SU-DHL-6 (cell line): Measurements from ENCODE around the gene ST7.

ENCODE experiments used
- H2AFZ ChIP-seq: fragments of 200-600 bp; sonication (generic); 2 replicates; pipeline ENCODE4 v1.6.1; 2014; ENCODE audit warnings: low read depth, mild to moderate bottlenecking, moderate library complexity, mixed read lengths, antibody characterized with exemption, low read length; ENCODE audit not compliant: severe bottlenecking
- H3F3A ChIP-seq: fragments of 200-600 bp; shearing (Covaris generic); 2 replicates; pipeline ENCODE4 v1.6.0; 2016; ENCODE audit warnings: antibody characterized with exemption, mild to moderate bottlenecking; ENCODE audit not compliant: insufficient read depth
- H3K27ac ChIP-seq: fragments of 200-600 bp; sonication (generic); 2 replicates; pipeline ENCODE4 v1.5.1; 2016; ENCODE audit warnings: low read depth, mild to moderate bottlenecking, low read length, moderate library complexity, mixed read lengths
- H3K27me3 ChIP-seq: fragments of 200-600 bp; sonication (generic), shearing (Covaris generic); 2 replicates; pipeline ENCODE4 v1.6.0; 2014; ENCODE audit warnings: mild to moderate bottlenecking, low read length
- H3K36me3 ChIP-seq: fragments of 200-600 bp; sonication (generic); 2 replicates; pipeline ENCODE4 v1.6.1; 2014; ENCODE audit warnings: mild to moderate bottlenecking, low read length, mixed read lengths
- H3K4me2 ChIP-seq: fragments of 300-600, 200-600 bp; shearing (Covaris generic), sonication (generic); 2 replicates; pipeline ENCODE4 v1.6.0; 2014; ENCODE audit warnings: low read length, low read depth, mild to moderate bottlenecking; ENCODE audit not compliant: poor library complexity, severe bottlenecking
- H3K4me3 ChIP-seq: fragments of 200-600 bp; sonication (generic); 2 replicates; pipeline ENCODE4 v1.5.1; 2014; ENCODE audit warnings: antibody characterized with exemption, low read length, mild to moderate bottlenecking, mixed read lengths; ENCODE audit not compliant: insufficient read depth, poor library complexity, severe bottlenecking
- H3K79me2 ChIP-seq: fragments of 200-600 bp; sonication (generic); 2 replicates; pipeline ENCODE4 v1.6.1; 2014; ENCODE audit warnings: mild to moderate bottlenecking, low read length, moderate library complexity; ENCODE audit not compliant: insufficient read depth
- H3K9ac ChIP-seq: fragments of 200-600 bp; sonication (generic); 2 replicates; pipeline ENCODE4 v1.7.0; 2014; ENCODE audit warnings: mild to moderate bottlenecking, low read length
- H3K9me2 ChIP-seq: fragments of 200-600 bp; sonication (generic); replicated peaks from 2 replicates; pipeline ENCODE4 v1.6.1; 2014; ENCODE audit warnings: low read length; ENCODE audit not compliant: insufficient read depth
- H3K9me3 ChIP-seq: fragments of 200-600 bp; sonication (generic); 2 replicates; pipeline ENCODE4 v1.6.1; 2014; ENCODE audit warnings: low read length, mixed read lengths; ENCODE audit not compliant: insufficient read depth
- H4K20me1 ChIP-seq: fragments of 200-600 bp; sonication (generic); 2 replicates; pipeline ENCODE4 v1.6.1; 2014; ENCODE audit warnings: low read depth, mild to moderate bottlenecking, antibody characterized with exemption, low read length, moderate library complexity, mixed read lengths
- CTCF ChIP-seq: fragments of 200-600 bp; sonication (generic); IDR thresholded peaks from one replicate; pipeline ENCODE4 v1.5.1; 2017; ENCODE audit warnings: antibody characterized with exemption, mild to moderate bottlenecking, low read length, moderate library complexity; ENCODE audit not compliant: insufficient read depth, poor library complexity, severe bottlenecking
- EZH2phosphoT487 ChIP-seq: fragments of 200-600 bp; sonication (generic), shearing (Covaris generic); conservative IDR thresholded peaks from 2 replicates; pipeline ENCODE4 v1.6.1; 2018; ENCODE audit warnings: mild to moderate bottlenecking, antibody characterized with exemption, low read length, moderate library complexity, mixed read lengths

The ST7 gene

GRCh38 chr7:117219485-117219884, 266.2 kb downstream of the ST7 start:
- Histone ChIP-seq H3K4me2 (no peak overlapping the region), H2AFZ (no peak overlapping the region), H3K27me3 (no peaks in the 10 kb centered on the region), H3K9me3 (no peaks in the 10 kb centered on the region), H3K36me3 (no peaks in the 10 kb centered on the region), H3K9me2 (no peaks in the 10 kb centered on the region), H3F3A (no peaks in the 10 kb centered on the region), H3K9ac (no peak overlapping the region), H3K79me2 (no peaks in the 10 kb centered on the region), H3K27ac (no peak overlapping the region), H4K20me1 (no peaks in the 10 kb centered on the region), H3K4me3 (no peak overlapping the region)
- no peak for TF ChIP-seq EZH2phosphoT487
- TF ChIP-seq CTCF: no peak

- Histone ChIP-seq H3K4me3 (no peak overlapping the region), H3K9ac (no peak overlapping the region), H4K20me1 (no peaks in the 10 kb centered on the region), H3F3A (no peaks in the 10 kb centered on the region), H3K27me3 (no peaks in the 10 kb centered on the region), H3K9me3 (no peaks in the 10 kb centered on the region), H3K79me2 (no peaks in the 10 kb centered on the region), H3K4me2 (no peak overlapping the region), H3K36me3 (no peaks in the 10 kb centered on the region), H2AFZ (no peak overlapping the region), H3K9me2 (no peaks in the 10 kb centered on the region), H3K27ac (no peak overlapping the region)
- no peak for TF ChIP-seq CTCF
- no peak for TF ChIP-seq EZH2phosphoT487
Observed at GRCh38 chr7:117220836-117221235, 267.5 kb downstream of the ST7 start.

GRCh38 chr7:117225536-117225935, 272.2 kb downstream of the ST7 start:
- Histone ChIP-seq H3K79me2 (no peaks in the 10 kb centered on the region), H3K4me3 (no peak overlapping the region), H3K9me3 (no peaks in the 10 kb centered on the region), H3K36me3 (no peaks in the 10 kb centered on the region), H2AFZ (no peak overlapping the region), H3K27me3 (no peaks in the 10 kb centered on the region), H3K9me2 (no peaks in the 10 kb centered on the region), H3K9ac (no peak overlapping the region), H3K4me2 (no peak overlapping the region), H3F3A (no peaks in the 10 kb centered on the region), H3K27ac (no peak overlapping the region), H4K20me1 (no peaks in the 10 kb centered on the region)
- TF ChIP-seq CTCF: no peak
- TF ChIP-seq EZH2phosphoT487: no peak
